CD4-positive, alpha-beta memory T cell (primary cell): ENCODE results near the gene TCF12. TPM values are rescaled to one million over a fixed set of nuclear protein-coding genes. Genes with fewer than 3 reads are reported as not detected.

ENCODE experiments used
- CTCF ChIA-PET: fragments of 350-600 bp; sonication (Branson Sonifier 250); formaldehyde crosslinking; loops from one replicate; lab custom pipeline; 2021; ENCODE audit warnings: inconsistent platforms; ENCODE audit not compliant: partially characterized antibody; lab: Charles Lee
- POLR2A ChIA-PET: fragments of 350-600 bp; sonication (Branson Sonifier 250); formaldehyde crosslinking; loops from one replicate; lab custom pipeline; 2021; ENCODE audit not compliant: partially characterized antibody; lab: Charles Lee
- DNase-seq, 5 donors: peaks; one replicate each; pipeline versions ENCODE4 v3.0.0 to v3.0.0-alpha.2; 2020 to 2022; ENCODE audit warnings: mixed read lengths in 1 of 5
- H3K27ac ChIP-seq: one replicate; pipeline ENCODE4 v1.7.0; 2013; ENCODE audit warnings: low read depth, low read length
- H3K27me3 ChIP-seq: 2 replicates; pipeline ENCODE4 v1.7.0; 2013; ENCODE audit warnings: mild to moderate bottlenecking, low read length, moderate library complexity; ENCODE audit not compliant: insufficient read depth
- H3K36me3 ChIP-seq: 2 replicates; pipeline ENCODE4 v1.7.0; 2013; ENCODE audit warnings: mild to moderate bottlenecking, low read length, moderate library complexity; ENCODE audit not compliant: insufficient read depth
- H3K4me1 ChIP-seq: 2 replicates; pipeline ENCODE4 v1.7.0; 2013; ENCODE audit warnings: mild to moderate bottlenecking, low read length, moderate library complexity; ENCODE audit not compliant: insufficient read depth
- H3K4me3 ChIP-seq, 2 donors: one replicate each; pipeline ENCODE4 v1.7.0; 2013; ENCODE audit warnings: low read length in 2 of 2, mild to moderate bottlenecking in 1 of 2
- H3K9me3 ChIP-seq, 2 donors: one replicate each; pipeline ENCODE4 v1.7.0; 2013; ENCODE audit warnings: low read length in 2 of 2, control low read depth in 1 of 2; ENCODE audit not compliant: control insufficient read depth in 1 of 2
- H3K27ac Mint-ChIP-seq, 7 donors: one replicate each; pipeline ENCODE4 v1.8.0; 2020 to 2021; ENCODE audit warnings: mixed read lengths in 7 of 7, mild to moderate bottlenecking in 6 of 7, inconsistent platforms in 3 of 7, moderate library complexity in 3 of 7
- H3K27me3 Mint-ChIP-seq, 2 donors: one replicate each; pipeline ENCODE4 v1.8.0; 2020 to 2021; ENCODE audit warnings: mixed read lengths in 2 of 2
- H3K36me3 Mint-ChIP-seq, 2 donors: one replicate each; pipeline ENCODE4 v1.8.0; 2020 to 2021; ENCODE audit warnings: mixed read lengths in 2 of 2, inconsistent platforms in 1 of 2, mild to moderate bottlenecking in 1 of 2
- H3K4me1 Mint-ChIP-seq, 4 donors: one replicate each; pipeline ENCODE4 v1.8.0; 2020 to 2021; ENCODE audit warnings: mixed read lengths in 4 of 4, mild to moderate bottlenecking in 1 of 4
- H3K4me3 Mint-ChIP-seq, 8 donors: one replicate each; pipeline ENCODE4 v1.8.0; 2020 to 2021; ENCODE audit warnings: mixed read lengths in 8 of 8, mild to moderate bottlenecking in 7 of 8, moderate library complexity in 6 of 8, inconsistent platforms in 3 of 8
- H3K9me3 Mint-ChIP-seq, 8 donors: one replicate each; pipeline ENCODE4 v1.8.0; 2020 to 2021; ENCODE audit warnings: mixed read lengths in 8 of 8, mild to moderate bottlenecking in 5 of 8, inconsistent platforms in 3 of 8, moderate library complexity in 1 of 8
- intact Hi-C: fragments of 100-400 bp; cut with micrococcal nuclease; formaldehyde crosslinking; loops from one replicate; pipeline ENCODE4 v1.15.1; 2023
- polyA plus RNA-seq, 2 donors: library from polyadenylated mRNA; unstranded; fragments of 300-500 nt; fragmentation: Illumina TruSeq; gene quantifications; one replicate each; pipeline ENCODE4 v1.2.3, GENCODE V29; 2021
- total RNA-seq, 2 experiments: library from RNA; stranded (reverse); gene quantifications; one replicate each; pipeline ENCODE4 v1.2.3, GENCODE V29; 2021

Gene TCF12
- total and polyA plus RNA-seq, 4 experiments from 2014 or later: 36.5 to 86.5 (median 68.4) TPM

DNA sequence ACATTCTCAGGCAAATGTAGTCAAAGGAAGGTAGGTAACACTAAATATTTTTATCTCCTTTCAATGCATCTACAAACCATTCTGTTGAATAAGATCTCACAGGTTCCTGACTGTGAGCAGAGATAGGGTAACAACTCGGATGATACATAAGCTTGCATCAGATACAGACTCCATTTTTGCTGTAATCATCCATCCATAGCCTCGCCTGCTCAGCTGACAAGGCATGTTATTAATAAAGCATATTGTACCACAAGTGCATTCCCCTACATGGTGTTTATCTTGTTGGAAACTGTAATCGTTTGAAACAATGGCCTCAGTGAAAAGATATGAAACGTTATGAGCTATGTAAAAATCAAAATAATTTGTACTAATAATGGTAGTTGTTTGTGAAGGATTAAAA is 35.4 kb upstream of the TCF12 start:
- H3K4me3 Mint-ChIP-seq: no peak overlapping the region
- ChIA-PET POLR2A (interaction anchor here (2.5 kb wide), 1 partner anchor 36 kb away, joined by 13 read pairs; the partner anchor contains the start of gene TCF12), CTCF (interaction anchor here (0.6 kb wide), 1 partner anchor 13 kb away, joined by 3 read pairs; no protein-coding TSS in a partner anchor)
- intact Hi-C loops: no loop called here
- H3K36me3 ChIP-seq: no peaks in the 10 kb centered on the region
- H3K36me3 Mint-ChIP-seq: peaks cover 0 to 4% of the 10 kb centered on the region in 2 donors
- H3K4me1 ChIP-seq: peaks cover 15% of the 10 kb centered on the region
- H3K9me3 ChIP-seq: no peaks in the 10 kb centered on the region
- H3K27ac Mint-ChIP-seq: no peak overlapping the region
- DNase-seq: no peak
- H3K9me3 Mint-ChIP-seq: peaks cover 0 to 5% (median 0%) of the 10 kb centered on the region in 8 donors
- H3K27ac ChIP-seq: no peak overlapping the region
- H3K4me1 Mint-ChIP-seq: peaks cover 13 to 15% (median 14%) of the 10 kb centered on the region in 4 donors
- no peaks in the 10 kb centered on the region for H3K27me3 Mint-ChIP-seq
- no peak overlapping the region for H3K4me3 ChIP-seq
- no peaks in the 10 kb centered on the region for H3K27me3 ChIP-seq

DNA sequence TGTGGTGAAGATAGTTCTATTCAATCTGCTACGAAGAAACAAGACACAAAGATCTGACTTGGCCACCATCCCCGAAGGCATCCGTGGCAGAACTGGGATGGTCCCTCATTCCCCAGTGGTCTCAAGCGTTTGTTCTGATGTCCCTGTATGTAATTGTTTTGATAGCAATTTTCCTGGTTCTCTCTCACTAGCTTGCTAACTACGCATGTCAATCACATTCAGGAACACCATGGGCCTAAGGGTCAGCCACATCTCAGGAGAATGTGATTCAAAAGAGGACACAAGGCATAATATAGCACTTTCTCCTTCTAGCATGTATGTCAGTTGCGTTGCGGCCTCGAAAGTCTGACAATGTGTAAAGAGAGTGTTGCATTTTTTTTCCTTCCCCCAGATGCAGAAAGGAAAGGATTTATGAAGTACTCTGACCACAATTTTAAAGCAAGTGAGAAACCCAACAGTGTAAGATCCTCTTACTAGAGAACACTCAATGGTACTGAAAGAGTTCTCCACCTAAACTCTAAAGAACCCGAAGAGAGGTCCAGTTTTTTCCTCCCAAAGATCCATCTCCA is 32.0 kb upstream of the TCF12 start:
- DNase-seq: peak in 1 of 5 donors; percentile 28
- H3K4me3 Mint-ChIP-seq: peak overlapping the region; percentile 88 to 93 (median 90)
- peaks cover 21 to 30% (median 27%) of the 10 kb centered on the region in 4 donors for H3K4me1 Mint-ChIP-seq
- Histone ChIP-seq H3K9me3 (no peaks in the 10 kb centered on the region), H3K36me3 (no peaks in the 10 kb centered on the region), H3K27ac (peak overlapping the region; percentile 83), H3K27me3 (no peaks in the 10 kb centered on the region), H3K4me1 (peaks cover 19% of the 10 kb centered on the region), H3K4me3 (peak overlapping the region; percentile 33 to 59)
- peaks cover 0 to 5% (median 0%) of the 10 kb centered on the region in 8 donors for H3K9me3 Mint-ChIP-seq
- peak overlapping the region; percentile 91 to 98 (median 95) for H3K27ac Mint-ChIP-seq
- ChIA-PET POLR2A (interaction anchor here (1.0 to 3.1 kb wide), 4 partner anchors 28 to 153 kb away, joined by 3 to 111 read pairs (median 4); partner anchors contain the start of genes TCF12 and ZNF280D), CTCF (interaction anchor here (1.1 to 1.2 kb wide), 2 partner anchors 11 to 32 kb away, joined by 3 to 5 read pairs; partner anchors contain the start of gene TCF12)
- peaks cover 0 to 4% of the 10 kb centered on the region in 2 donors for H3K36me3 Mint-ChIP-seq
- no peaks in the 10 kb centered on the region for H3K27me3 Mint-ChIP-seq
- intact Hi-C loops: loop anchor here (2.0 to 5.0 kb wide), 2 partner anchors 154 to 639 kb away; partner anchors contain the start of gene ZNF280D

DNA sequence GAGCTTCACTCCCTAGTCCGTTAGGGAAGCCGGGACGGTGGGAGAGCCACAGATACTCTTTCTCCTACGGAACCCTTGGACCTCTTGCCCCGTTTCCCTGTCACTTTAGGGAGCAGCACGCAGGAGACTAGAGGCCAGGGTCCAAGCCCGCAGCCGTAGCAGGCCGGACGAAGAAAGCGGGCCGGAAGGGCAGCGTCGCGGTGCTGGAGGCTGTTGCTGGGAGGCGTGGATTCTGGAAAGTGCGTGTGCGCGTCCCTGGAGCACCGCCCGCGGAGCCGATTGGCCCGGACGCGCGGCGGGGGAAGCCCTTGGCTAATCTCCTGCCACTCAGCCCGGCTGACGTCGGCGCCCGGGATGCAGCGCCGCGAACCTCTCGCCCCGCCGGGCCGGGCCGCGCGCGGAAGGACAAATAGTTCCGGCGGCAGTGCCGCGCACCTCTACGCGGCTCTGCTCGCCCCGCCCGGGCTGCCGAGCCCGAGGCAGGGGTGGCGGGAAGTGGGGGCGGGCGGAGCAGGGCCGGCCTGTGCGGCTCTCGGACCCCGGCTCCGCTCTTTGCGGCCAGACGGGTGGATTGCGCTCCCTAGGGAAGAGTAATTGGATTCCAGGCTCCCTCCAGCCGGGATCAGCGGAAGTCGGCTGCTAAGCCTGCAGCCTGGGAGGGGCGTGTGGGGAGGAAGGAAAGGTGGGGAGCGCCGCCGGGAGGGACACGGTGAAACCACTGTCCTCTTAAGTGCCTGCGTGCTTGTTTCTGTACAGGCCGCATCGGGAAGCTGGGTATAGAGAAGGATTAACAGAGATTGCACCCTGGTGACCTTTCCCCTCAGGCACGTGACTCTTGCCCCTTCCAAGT is 31.3 kb upstream of the TCF12 start:
- Mint-ChIP-seq H3K4me1 (peaks cover 21 to 30% (median 27%) of the 10 kb centered on the region in 4 donors), H3K36me3 (peaks cover 0 to 4% of the 10 kb centered on the region in 2 donors), H3K9me3 (peaks cover 0 to 5% (median 0%) of the 10 kb centered on the region in 8 donors), H3K27ac (peak overlapping the region; percentile 92 to 98 (median 95)), H3K27me3 (no peaks in the 10 kb centered on the region), H3K4me3 (peak overlapping the region; percentile 88 to 93 (median 90))
- CTCF ChIA-PET: interaction anchor here (1.1 to 1.2 kb wide), 2 partner anchors 31 kb away, joined by 5 to 14 read pairs; partner anchors contain the start of gene TCF12
- peak overlapping the region; percentile 83 for H3K27ac ChIP-seq
- POLR2A ChIA-PET: interaction anchor here (0.6 to 3.1 kb wide), 9 partner anchors 20 to 1450 kb away, joined by 3 to 111 read pairs (median 4); partner anchors contain the start of genes TCF12 and ZNF280D
- peaks cover 19% of the 10 kb centered on the region for H3K4me1 ChIP-seq
- DNase-seq: peak; percentile 81 to 85 (median 83)
- H3K27me3 ChIP-seq: no peaks in the 10 kb centered on the region
- intact Hi-C loops: loop anchor here (1.0 to 5.0 kb wide), 3 partner anchors 31 to 640 kb away; partner anchors contain the start of genes TCF12 and ZNF280D
- no peaks in the 10 kb centered on the region for H3K9me3 ChIP-seq
- H3K36me3 ChIP-seq: no peaks in the 10 kb centered on the region
- H3K4me3 ChIP-seq: peak overlapping the region; percentile 33 to 59

DNA sequence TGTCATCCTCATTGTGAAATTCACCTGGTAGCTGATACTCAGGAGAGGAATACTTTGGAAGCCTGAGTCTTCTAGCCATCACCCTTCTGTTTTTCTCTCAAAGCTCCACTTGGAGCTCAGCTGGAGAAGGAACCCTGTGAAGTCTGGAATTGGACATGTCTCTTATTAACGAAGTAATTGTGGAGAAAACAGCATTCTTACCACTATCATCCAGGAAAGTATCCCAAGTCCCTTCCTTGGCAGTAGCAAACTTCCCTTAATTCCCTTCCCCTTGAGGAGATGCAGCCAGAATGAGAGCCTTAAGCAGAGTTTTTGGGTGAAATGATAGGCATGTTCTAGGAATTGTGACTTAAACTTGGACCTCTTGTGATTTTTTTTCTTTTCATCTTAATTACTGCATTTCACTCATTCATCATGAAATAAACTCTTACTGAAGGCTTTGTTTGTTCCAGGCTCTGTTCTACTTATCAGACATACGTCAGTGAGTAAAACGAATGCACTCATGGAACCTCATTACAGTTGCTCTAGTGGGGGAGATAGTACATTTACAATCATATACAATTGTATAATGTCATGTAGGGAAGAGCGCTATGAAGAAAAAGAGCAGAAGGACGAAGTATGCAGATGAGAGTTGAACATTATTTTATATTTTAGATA is 30.5 kb upstream of the TCF12 start:
- Mint-ChIP-seq H3K27ac (peak overlapping the region; percentile 89 to 95 (median 92)), H3K27me3 (no peaks in the 10 kb centered on the region), H3K4me3 (peak overlapping the region; percentile 83 to 93 (median 89)), H3K9me3 (peaks cover 0 to 5% (median 0%) of the 10 kb centered on the region in 8 donors), H3K4me1 (peaks cover 21 to 30% (median 27%) of the 10 kb centered on the region in 4 donors), H3K36me3 (peaks cover 0 to 4% of the 10 kb centered on the region in 2 donors)
- Histone ChIP-seq H3K36me3 (no peaks in the 10 kb centered on the region), H3K4me3 (peak overlapping the region; percentile 31 to 59), H3K9me3 (no peaks in the 10 kb centered on the region), H3K27ac (peak overlapping the region; percentile 83), H3K4me1 (peaks cover 19% of the 10 kb centered on the region), H3K27me3 (no peaks in the 10 kb centered on the region)
- ChIA-PET POLR2A (interaction anchor here (0.6 to 3.1 kb wide), 7 partner anchors 19 to 1449 kb away, joined by 3 to 111 read pairs (median 4); partner anchors contain the start of genes TCF12 and ZNF280D), CTCF (interaction anchor here (1.1 kb wide), 1 partner anchor 30 kb away, joined by 14 read pairs; the partner anchor contains the start of gene TCF12)
- intact Hi-C loops: loop anchor here (1.0 to 5.0 kb wide), 3 partner anchors 30 to 641 kb away; partner anchors contain the start of genes TCF12 and ZNF280D
- no peak for DNase-seq

DNA sequence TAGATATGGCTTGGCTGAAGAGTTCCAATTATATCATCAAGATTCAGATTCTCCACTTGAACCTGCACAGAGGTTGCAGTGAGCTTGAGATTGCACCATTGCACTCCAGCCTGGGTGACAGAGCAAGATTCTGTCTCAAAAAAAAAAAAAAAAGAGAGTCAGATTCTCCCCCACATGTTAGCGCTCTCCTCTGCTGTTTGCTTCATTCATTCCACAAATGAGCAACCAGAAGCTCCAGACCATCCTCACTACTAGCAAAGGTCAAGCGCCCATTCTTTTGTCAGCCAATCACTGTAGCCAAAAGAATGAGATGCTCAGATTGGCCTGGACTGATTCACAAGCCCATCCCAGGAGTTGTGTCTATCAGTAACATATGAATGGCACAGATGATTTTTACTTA is 28.4 kb upstream of the TCF12 start:
- ChIA-PET POLR2A (interaction anchor here (1.5 kb wide), 1 partner anchor 28 kb away, joined by 8 read pairs; the partner anchor contains the start of gene TCF12), CTCF (no interaction called here)
- peaks cover 0 to 5% (median 0%) of the 10 kb centered on the region in 8 donors for H3K9me3 Mint-ChIP-seq
- peaks cover 19% of the 10 kb centered on the region for H3K4me1 ChIP-seq
- H3K27me3 Mint-ChIP-seq: no peaks in the 10 kb centered on the region
- H3K36me3 Mint-ChIP-seq: peaks cover 0 to 4% of the 10 kb centered on the region in 2 donors
- no peak overlapping the region for H3K27ac Mint-ChIP-seq
- H3K9me3 ChIP-seq: no peaks in the 10 kb centered on the region
- no peaks in the 10 kb centered on the region for H3K36me3 ChIP-seq
- H3K4me3 Mint-ChIP-seq: no peak overlapping the region
- H3K27ac ChIP-seq: no peak overlapping the region
- no peak for DNase-seq
- no peaks in the 10 kb centered on the region for H3K27me3 ChIP-seq
- H3K4me1 Mint-ChIP-seq: peaks cover 21 to 30% (median 27%) of the 10 kb centered on the region in 4 donors
- no peak overlapping the region for H3K4me3 ChIP-seq
- intact Hi-C loops: no loop called here

DNA sequence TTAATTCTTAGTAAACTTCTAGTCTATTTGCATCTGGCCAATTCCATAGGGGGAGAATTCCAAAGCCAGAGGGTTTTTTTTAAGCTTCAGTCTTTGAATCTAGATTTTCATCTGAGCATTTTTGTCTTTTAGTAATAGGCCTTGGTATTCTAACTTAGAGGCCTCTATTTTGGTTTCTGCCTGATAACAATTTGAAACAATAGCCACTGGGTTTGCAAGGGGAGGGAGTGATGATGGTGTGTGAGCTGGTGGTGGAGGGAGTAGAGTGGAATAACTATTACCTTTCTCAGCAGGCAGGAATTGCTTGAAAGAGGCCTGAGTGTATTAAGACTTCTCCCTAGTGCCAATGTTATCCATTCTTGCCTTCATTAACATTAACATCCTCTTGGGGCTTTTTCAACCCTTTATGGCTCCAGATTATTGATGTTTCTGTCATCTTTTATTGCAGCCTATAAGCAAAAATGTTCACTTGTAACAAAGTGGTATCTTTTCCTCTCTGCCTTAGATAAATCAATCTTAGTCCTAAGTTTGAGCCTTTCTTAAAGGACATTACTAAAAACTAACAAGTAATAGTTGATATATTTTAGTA is 26.5 kb upstream of the TCF12 start:
- Mint-ChIP-seq H3K27me3 (no peaks in the 10 kb centered on the region), H3K9me3 (no peaks in the 10 kb centered on the region), H3K4me3 (no peak overlapping the region), H3K27ac (no peak overlapping the region), H3K4me1 (peaks cover 14 to 24% (median 19%) of the 10 kb centered on the region in 4 donors), H3K36me3 (peaks cover 0 to under 1% of the 10 kb centered on the region in 2 donors)
- Histone ChIP-seq H3K4me1 (peaks cover 11% of the 10 kb centered on the region), H3K27ac (no peak overlapping the region), H3K36me3 (no peaks in the 10 kb centered on the region), H3K9me3 (no peaks in the 10 kb centered on the region), H3K27me3 (no peaks in the 10 kb centered on the region), H3K4me3 (no peak overlapping the region)
- intact Hi-C loops: no loop called here
- ChIA-PET POLR2A (interaction anchor here (2.3 kb wide), 1 partner anchor 26 kb away, joined by 5 read pairs; the partner anchor contains the start of gene TCF12), CTCF (interaction anchor here (0.6 to 3.1 kb wide), 3 partner anchors 23 to 57 kb away, joined by 3 to 16 read pairs (median 3); partner anchors contain the start of gene TCF12)
- DNase-seq: no peak
